Fibroblast of pulmonary artery (primary cell): ENCODE results near the gene ELFN2.

Source experiments
- DNase-seq: peaks from one replicate; pipeline ENCODE4 v3.0.0-alpha.2; 2010; ENCODE audit warnings: low read depth
- H3K4me3 ChIP-seq: replicated peaks from 2 replicates; pipeline ENCODE4 v1.5.1; 2011; ENCODE audit warnings: low read depth, mild to moderate bottlenecking, control low read depth, low read length, moderate library complexity
- CTCF ChIP-seq: IDR thresholded peaks from 2 replicates; pipeline ENCODE4 v1.5.1; 2011; ENCODE audit warnings: mild to moderate bottlenecking, control low read depth, low read length, inconsistent platforms; ENCODE audit errors: missing control alignments

The ELFN2 gene

DNA sequence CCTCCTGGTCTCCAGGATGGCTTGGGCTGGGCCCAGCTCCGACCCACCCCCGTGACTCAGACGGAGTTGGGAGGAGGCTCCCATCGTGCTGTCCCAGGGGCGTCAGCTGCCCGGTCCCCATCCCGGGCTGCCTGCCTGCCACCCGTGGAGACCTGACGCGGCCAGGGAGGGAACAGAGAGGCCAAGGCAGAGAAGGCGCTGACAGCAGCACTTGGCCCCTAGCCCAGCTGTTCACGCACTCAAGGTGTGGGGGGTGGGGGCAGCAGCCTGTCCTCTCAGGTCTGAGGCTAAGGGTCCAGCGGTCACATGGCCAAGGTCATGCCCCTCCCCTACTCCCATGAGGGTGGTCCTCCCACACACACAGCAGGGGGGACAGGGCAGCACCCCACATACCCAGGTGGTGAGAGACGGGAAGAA is 48.6 kb downstream of the ELFN2 start:
- TF ChIP-seq CTCF, result no peak
- no peak for DNase-seq

DNA sequence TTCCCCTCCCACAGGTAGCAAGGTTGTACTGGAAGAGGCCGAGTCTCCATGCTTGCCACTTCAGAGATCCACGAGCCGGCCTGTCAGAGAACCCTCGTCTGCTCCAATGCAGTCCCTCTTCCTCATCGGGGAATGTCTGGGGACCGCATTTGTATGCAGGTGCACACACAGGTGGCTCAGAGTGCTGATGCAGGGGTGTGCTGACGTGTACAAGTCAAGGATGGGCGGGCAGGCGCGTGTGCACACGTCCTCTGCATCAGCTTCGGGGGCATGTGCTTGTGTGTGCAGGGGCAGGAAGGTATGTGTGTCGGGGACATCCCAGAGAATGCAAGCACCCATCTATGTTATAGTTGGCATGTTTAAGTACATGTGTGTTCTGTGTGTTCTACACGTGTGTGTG is 49.4 kb downstream of the ELFN2 start:
- H3K4me3 ChIP-seq, result no peak overlapping the region
- DNase-seq, result no peak
- no peak for TF ChIP-seq CTCF

More for the DNA sequence above, 48.6 kb downstream of the ELFN2 start:
- no peak overlapping the region for H3K4me3 ChIP-seq

GRCh38 chr22:37377138-37377537 is 50.1 kb downstream of the ELFN2 start:
- no peak for TF ChIP-seq CTCF
- no peak for DNase-seq
- no peak overlapping the region for H3K4me3 ChIP-seq

DNA sequence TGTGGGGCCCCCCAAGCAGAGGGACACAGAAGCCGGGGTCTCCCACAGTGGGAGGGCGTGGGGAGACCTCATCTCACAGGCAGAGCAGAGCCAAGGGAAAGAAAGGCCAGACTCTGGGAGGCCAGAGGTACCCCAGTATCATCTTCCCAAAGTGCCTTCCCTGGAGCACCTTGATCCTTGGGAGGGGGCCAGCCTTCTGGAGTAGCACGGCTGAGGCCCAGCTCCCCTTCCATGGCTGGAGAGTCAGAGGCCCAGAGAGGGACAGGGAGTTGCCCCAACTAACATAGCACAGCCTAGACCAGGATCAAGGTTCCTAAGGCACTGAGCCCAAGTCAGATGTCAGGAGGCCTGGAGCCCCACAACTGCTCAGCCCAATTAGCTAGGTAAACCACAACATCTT is 50.6 kb downstream of the ELFN2 start:
- no peak for TF ChIP-seq CTCF
- H3K4me3 ChIP-seq, result no peak overlapping the region
- no peak for DNase-seq

DNA sequence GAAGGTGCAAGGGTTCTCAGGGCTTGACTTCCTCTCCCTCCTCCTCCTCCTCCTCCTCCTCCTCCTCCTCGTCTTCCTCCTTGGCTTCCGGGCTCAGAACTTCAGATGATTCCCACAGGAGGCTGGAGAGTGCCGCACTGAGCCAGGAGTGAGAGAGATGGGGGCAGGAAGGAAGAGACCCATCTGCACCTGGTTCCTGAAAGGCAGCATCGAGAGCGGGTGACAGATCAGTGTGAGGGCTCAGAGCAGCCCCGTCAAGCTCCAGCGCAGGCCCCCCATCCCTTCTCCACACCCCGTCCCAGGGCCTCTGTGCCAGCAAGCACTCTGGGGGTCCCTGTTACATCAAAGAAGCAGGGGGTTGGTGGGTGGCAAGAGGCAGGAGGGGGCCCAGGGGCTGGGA is 51.5 kb downstream of the ELFN2 start:
- no peak for DNase-seq
- H3K4me3 ChIP-seq, result no peak overlapping the region
- TF ChIP-seq CTCF, result no peak

- no peak for TF ChIP-seq CTCF
- no peak for DNase-seq
- H3K4me3 ChIP-seq, result no peak overlapping the region
These were observed 52.7 kb downstream of the ELFN2 start for GRCh38 chr22:37374571-37374970.

- H3K4me3 ChIP-seq, result no peak overlapping the region
- DNase-seq, result no peak
- no peak for TF ChIP-seq CTCF
These were observed 53.8 kb downstream of the ELFN2 start for GRCh38 chr22:37373451-37373850.
